Stimulated activated CD4-positive, alpha-beta T cell treated with anti-CD3 and anti-CD28 coated beads, TNF-alpha, amount 100 ng/mL, for 1 hour (primary cell): ENCODE results near the gene ENO1.

Source experiments
- DNase-seq, 3 donors: peaks; one replicate each; pipeline ENCODE4 v3.0.0-alpha.2; 2020; ENCODE audit warnings: low read depth in 3 of 3, low spot score in 1 of 3

Gene ENO1

GRCh38 chr1:8871965-8872399 is 6.5 kb downstream of the ENO1 start:
- DNase-seq = no peak

- no peak for DNase-seq
These were observed 6.9 kb downstream of the ENO1 start for GRCh38 chr1:8871539-8871935.

GRCh38 chr1:8870616-8871538 is 7.6 kb downstream of the ENO1 start:
- DNase-seq = no peak

GRCh38 chr1:8870103-8870502 is 8.4 kb downstream of the ENO1 start:
- no peak for DNase-seq

GRCh38 chr1:8867878-8868567 is 10.5 kb downstream of the ENO1 start:
- DNase-seq = no peak

GRCh38 chr1:8866792-8867415 is 11.6 kb downstream of the ENO1 start:
- no peak for DNase-seq

GRCh38 chr1:8866173-8866791 is 12.2 kb downstream of the ENO1 start:
- DNase-seq = no peak

- no peak for DNase-seq
These were observed 13.7 kb downstream of the ENO1 start for GRCh38 chr1:8864713-8865344.

GRCh38 chr1:8863794-8864233 is 14.7 kb downstream of the ENO1 start:
- DNase-seq = no peak

- no peak for DNase-seq
These were observed 15.3 kb downstream of the ENO1 start for GRCh38 chr1:8863138-8863537.

GRCh38 chr1:8862528-8862927 is 16.0 kb downstream of the ENO1 start:
- DNase-seq = no peak

- DNase-seq = no peak
These were observed 17.6 kb downstream of the ENO1 start for GRCh38 chr1:8860738-8861516.

GRCh38 chr1:8858888-8859706 is 19.4 kb downstream of the ENO1 start:
- DNase-seq = peak in 1 of 3 donors; percentile 28

GRCh38 chr1:8858112-8858668 is 20.3 kb downstream of the ENO1 start:
- DNase-seq = no peak

- no peak for DNase-seq
These were observed 21.6 kb downstream of the ENO1 start for GRCh38 chr1:8856689-8857412.

- DNase-seq = no peak
These were observed 24.2 kb downstream of the ENO1 start for GRCh38 chr1:8854240-8854639.

GRCh38 chr1:8851060-8851459 is 27.4 kb downstream of the ENO1 start:
- DNase-seq = no peak

GRCh38 chr1:8848663-8849386 is 29.7 kb downstream of the ENO1 start:
- DNase-seq = peak; percentile 23 to 74 (median 47)
